Measurements from ENCODE around the gene HINT1.

DNA sequence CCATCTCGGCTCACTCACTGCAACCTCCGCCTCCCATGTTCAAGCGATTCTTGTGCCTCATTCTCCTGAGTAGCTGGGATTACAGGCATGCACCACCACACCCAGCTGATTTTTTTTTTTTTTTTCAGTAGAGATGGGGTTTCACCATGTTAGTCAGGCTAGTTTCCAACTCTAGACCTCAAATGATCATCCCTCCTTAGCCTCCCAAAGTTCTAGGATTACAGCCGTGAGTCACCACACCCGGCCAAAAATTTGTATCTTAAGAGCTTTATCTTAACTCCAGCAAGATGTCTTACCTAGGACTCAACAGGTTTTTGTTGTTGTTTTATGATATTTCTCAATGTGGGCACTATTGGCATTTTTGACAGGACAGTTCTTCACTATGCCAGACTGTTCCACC, 33.6 kb upstream of the HINT1 start:
- TF ChIP-seq POLR2A (IDR thresholded peaks at IDR 0.05; ENCODE audit: low read length) = no peak
- TF ChIP-seq GATA1 (IDR thresholded peaks at IDR 0.05; ENCODE audit: low read depth, low read length) = no peak
